Type B pancreatic cell (in vitro differentiated cells): Measurements from ENCODE around the gene PPP1R16B. TPM values are rescaled to one million over a fixed set of nuclear protein-coding genes. Genes with fewer than 3 reads are reported as not detected.

Source experiments
- DNase-seq: peaks from one replicate; pipeline ENCODE4 v3.0.0; 2021; ENCODE audit warnings: mixed read lengths; ENCODE audit not compliant: unreplicated experiment; ENCODE audit errors: extremely low spot score
- H3K27ac Mint-ChIP-seq: 2 replicates; pipeline ENCODE4 v1.8.0; 2021; ENCODE audit warnings: mild to moderate bottlenecking, mixed read lengths
- H3K27me3 Mint-ChIP-seq: 2 replicates; pipeline ENCODE4 v1.8.0; 2021; ENCODE audit warnings: mixed read lengths
- H3K36me3 Mint-ChIP-seq: 2 replicates; pipeline ENCODE4 v1.8.0; 2021; ENCODE audit warnings: mixed read lengths
- H3K4me1 Mint-ChIP-seq: one replicate; pipeline ENCODE4 v1.8.0; 2021; ENCODE audit warnings: mixed read lengths; ENCODE audit not compliant: unreplicated experiment
- H3K4me3 Mint-ChIP-seq: 2 replicates; pipeline ENCODE4 v1.8.0; 2021; ENCODE audit warnings: mild to moderate bottlenecking, mixed read lengths
- H3K9me3 Mint-ChIP-seq: 2 replicates; pipeline ENCODE4 v1.8.0; 2021; ENCODE audit warnings: mixed read lengths
- CTCF ChIP-seq: fragments of 200-600 bp; sonication (generic); conservative IDR thresholded peaks from 2 replicates; pipeline ENCODE4 v1.5.0; 2021; ENCODE audit warnings: antibody characterized with exemption, mild to moderate bottlenecking
- total RNA-seq: library from RNA; stranded (reverse); gene quantifications from 2 replicates; pipeline ENCODE4 v1.2.1, GENCODE V29; 2021; ENCODE audit warnings: low replicate concordance

Gene PPP1R16B
- total RNA-seq, 1 donor from 2014 or later = 0.31 TPM

GRCh38 chr20:38833857-38834164 lies 28.3 kb downstream of the PPP1R16B start:
- Mint-ChIP-seq H3K9me3 (no peaks in the 10 kb centered on the region), H3K27ac (no peak overlapping the region), H3K27me3 (peaks cover 10% of the 10 kb centered on the region), H3K36me3 (no peaks in the 10 kb centered on the region), H3K4me3 (no peak overlapping the region), H3K4me1 (peaks cover 6% of the 10 kb centered on the region)
- no peak for DNase-seq
- TF ChIP-seq CTCF = no peak

DNA sequence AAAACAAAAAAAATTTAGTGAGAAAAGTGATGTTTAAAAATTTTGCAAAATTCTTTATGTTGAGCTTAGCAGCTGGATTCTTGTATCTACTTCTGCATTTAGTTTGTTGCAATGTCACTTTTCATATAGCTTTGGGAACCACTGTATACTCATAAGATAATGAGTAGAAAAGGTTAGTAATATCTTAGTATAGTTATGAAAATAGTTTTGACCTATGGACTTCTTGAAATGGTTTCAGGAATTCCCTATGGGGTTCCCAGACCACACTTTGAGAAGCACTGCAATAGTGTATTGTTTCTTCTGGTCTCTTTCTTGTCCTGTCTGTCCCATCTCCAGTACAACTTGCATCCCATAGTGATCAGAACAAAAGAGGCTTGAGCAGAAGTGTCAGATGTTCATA lies 29.4 kb downstream of the PPP1R16B start:
- Mint-ChIP-seq H3K36me3 (no peaks in the 10 kb centered on the region), H3K27ac (no peak overlapping the region), H3K9me3 (no peaks in the 10 kb centered on the region), H3K27me3 (peaks cover 15% of the 10 kb centered on the region), H3K4me3 (no peak overlapping the region), H3K4me1 (no peaks in the 10 kb centered on the region)
- TF ChIP-seq CTCF = no peak
- DNase-seq = no peak

GRCh38 chr20:38835792-38836191 lies 30.3 kb downstream of the PPP1R16B start:
- no peaks in the 10 kb centered on the region for H3K9me3 Mint-ChIP-seq
- no peak overlapping the region for H3K4me3 Mint-ChIP-seq
- no peaks in the 10 kb centered on the region for H3K36me3 Mint-ChIP-seq
- H3K4me1 Mint-ChIP-seq = no peaks in the 10 kb centered on the region
- H3K27ac Mint-ChIP-seq = no peak overlapping the region
- no peak for TF ChIP-seq CTCF
- no peak for DNase-seq
- peaks cover 19% of the 10 kb centered on the region for H3K27me3 Mint-ChIP-seq

- no peak overlapping the region for H3K27ac Mint-ChIP-seq
- no peaks in the 10 kb centered on the region for H3K4me1 Mint-ChIP-seq
- no peak for TF ChIP-seq CTCF
- H3K4me3 Mint-ChIP-seq = no peak overlapping the region
- no peak for DNase-seq
- H3K9me3 Mint-ChIP-seq = no peaks in the 10 kb centered on the region
- H3K36me3 Mint-ChIP-seq = no peaks in the 10 kb centered on the region
- H3K27me3 Mint-ChIP-seq = peaks cover 17% of the 10 kb centered on the region
These were observed 31.5 kb downstream of the PPP1R16B start for GRCh38 chr20:38836991-38837390.

DNA sequence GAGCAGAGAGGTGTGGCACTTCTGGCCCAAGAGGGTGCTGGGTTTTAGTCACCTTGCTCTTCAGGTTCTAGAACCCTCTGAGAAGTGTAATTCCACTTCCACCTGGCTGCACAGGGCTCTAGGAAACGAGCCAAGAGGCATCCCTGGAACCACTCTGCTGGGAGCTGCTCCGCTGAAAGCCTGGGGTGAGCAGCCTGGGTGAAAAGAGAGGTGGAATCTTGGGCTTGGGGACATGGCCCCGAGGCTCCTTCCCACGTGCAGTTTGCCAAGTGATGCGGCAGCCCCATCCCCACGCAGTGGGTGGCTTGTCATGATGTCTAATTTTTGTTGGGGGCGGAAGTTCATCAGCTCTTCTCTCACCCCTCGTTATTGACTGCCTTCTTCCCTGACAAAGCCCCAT lies 32.8 kb downstream of the PPP1R16B start:
- Mint-ChIP-seq H3K36me3 (no peaks in the 10 kb centered on the region), H3K4me3 (no peak overlapping the region), H3K9me3 (no peaks in the 10 kb centered on the region), H3K4me1 (no peaks in the 10 kb centered on the region), H3K27me3 (peaks cover 9% of the 10 kb centered on the region), H3K27ac (no peak overlapping the region)
- no peak for DNase-seq
- no peak for TF ChIP-seq CTCF

DNA sequence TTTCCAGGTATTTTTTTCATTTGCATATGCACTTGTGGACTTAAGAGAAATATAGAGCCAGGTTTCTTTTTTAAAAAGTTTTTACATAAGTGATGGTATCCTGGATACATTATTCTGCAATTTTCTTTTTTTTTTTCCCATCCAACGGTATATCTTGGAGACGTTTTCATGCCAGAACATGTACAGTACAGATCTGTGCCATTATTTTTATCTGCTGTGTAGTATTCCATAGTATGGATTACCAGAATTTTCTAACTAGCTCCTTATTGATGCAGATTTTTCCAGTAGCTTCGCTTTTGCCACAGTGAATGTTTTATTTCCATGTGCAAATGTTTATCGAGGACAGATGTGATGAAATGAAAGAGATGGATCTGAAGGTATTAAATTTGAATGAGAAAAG lies 34.1 kb downstream of the PPP1R16B start:
- TF ChIP-seq CTCF = no peak
- H3K27me3 Mint-ChIP-seq = peaks cover 9% of the 10 kb centered on the region

More for the DNA sequence above, 34.1 kb downstream of the PPP1R16B start:
- Mint-ChIP-seq H3K36me3 (no peaks in the 10 kb centered on the region), H3K4me1 (no peaks in the 10 kb centered on the region), H3K4me3 (no peak overlapping the region), H3K9me3 (no peaks in the 10 kb centered on the region), H3K27ac (no peak overlapping the region)
- no peak for DNase-seq
